ENCODE data around the gene NDC1. TPM values are rescaled to one million over a fixed set of nuclear protein-coding genes. Genes with fewer than 3 reads are reported as not detected.

NDC1 gene
- total RNA-seq, 1 donor from 2014 or later, result 20.6 TPM

DNA sequence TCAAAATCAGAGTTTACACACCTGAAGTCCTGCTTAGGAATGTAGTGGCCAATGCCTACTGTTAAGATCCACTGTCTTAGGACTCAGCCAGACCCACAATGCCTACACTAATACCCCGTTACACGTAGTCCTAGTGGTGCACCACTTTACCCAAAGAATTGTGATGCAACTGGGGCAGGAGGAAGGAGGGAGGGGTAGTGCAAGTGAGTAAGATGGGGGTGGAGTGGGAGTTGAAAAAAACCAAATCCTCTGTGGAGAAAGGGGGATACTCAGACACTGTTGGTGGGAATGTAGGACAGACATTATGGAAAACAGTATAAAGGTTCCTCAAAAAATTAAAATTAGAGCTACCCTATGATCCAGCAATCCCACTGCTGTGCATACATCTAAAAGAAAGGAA lies 118.6 kb downstream of the NDC1 start:
- Mint-ChIP-seq H3K36me3 (no peaks in the 10 kb centered on the region), H3K27ac (no peak overlapping the region), H3K4me3 (no peak overlapping the region), H3K27me3 (ENCODE audit: low read depth) (peaks cover 12% of the 10 kb centered on the region), H3K9me3 (no peaks in the 10 kb centered on the region), H3K4me1 (no peaks in the 10 kb centered on the region)
- no peak for DNase-seq (ENCODE audit: low spot score in 2 of 2, unreplicated experiment in 2 of 2)
- TF ChIP-seq, protein P1, sequence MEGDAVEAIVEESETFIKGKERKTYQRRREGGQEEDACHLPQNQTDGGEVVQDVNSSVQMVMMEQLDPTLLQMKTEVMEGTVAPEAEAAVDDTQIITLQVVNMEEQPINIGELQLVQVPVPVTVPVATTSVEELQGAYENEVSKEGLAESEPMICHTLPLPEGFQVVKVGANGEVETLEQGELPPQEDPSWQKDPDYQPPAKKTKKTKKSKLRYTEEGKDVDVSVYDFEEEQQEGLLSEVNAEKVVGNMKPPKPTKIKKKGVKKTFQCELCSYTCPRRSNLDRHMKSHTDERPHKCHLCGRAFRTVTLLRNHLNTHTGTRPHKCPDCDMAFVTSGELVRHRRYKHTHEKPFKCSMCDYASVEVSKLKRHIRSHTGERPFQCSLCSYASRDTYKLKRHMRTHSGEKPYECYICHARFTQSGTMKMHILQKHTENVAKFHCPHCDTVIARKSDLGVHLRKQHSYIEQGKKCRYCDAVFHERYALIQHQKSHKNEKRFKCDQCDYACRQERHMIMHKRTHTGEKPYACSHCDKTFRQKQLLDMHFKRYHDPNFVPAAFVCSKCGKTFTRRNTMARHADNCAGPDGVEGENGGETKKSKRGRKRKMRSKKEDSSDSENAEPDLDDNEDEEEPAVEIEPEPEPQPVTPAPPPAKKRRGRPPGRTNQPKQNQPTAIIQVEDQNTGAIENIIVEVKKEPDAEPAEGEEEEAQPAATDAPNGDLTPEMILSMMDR (IDR thresholded peaks at IDR 0.05; ENCODE audit: unreplicated experiment), result no peak

GRCh38 chr1:53718443-53718842 lies 119.7 kb downstream of the NDC1 start:
- no peak for DNase-seq (ENCODE audit: low spot score in 2 of 2, unreplicated experiment in 2 of 2)
- TF ChIP-seq, protein P1 (IDR thresholded peaks at IDR 0.05; ENCODE audit: unreplicated experiment), result no peak
- Mint-ChIP-seq H3K4me3 (no peak overlapping the region), H3K4me1 (no peaks in the 10 kb centered on the region), H3K9me3 (no peaks in the 10 kb centered on the region), H3K36me3 (no peaks in the 10 kb centered on the region), H3K27me3 (ENCODE audit: low read depth) (peaks cover 12% of the 10 kb centered on the region), H3K27ac (no peak overlapping the region)

- TF ChIP-seq, protein P1 (IDR thresholded peaks at IDR 0.05; ENCODE audit: unreplicated experiment), result no peak
- H3K4me1 Mint-ChIP-seq, result no peaks in the 10 kb centered on the region
- no peak overlapping the region for H3K4me3 Mint-ChIP-seq
- H3K36me3 Mint-ChIP-seq, result no peaks in the 10 kb centered on the region
- peaks cover 12% of the 10 kb centered on the region for H3K27me3 Mint-ChIP-seq (ENCODE audit: low read depth)
- H3K27ac Mint-ChIP-seq, result no peak overlapping the region
- H3K9me3 Mint-ChIP-seq, result peaks cover 3% of the 10 kb centered on the region
- no peak for DNase-seq (ENCODE audit: low spot score in 2 of 2, unreplicated experiment in 2 of 2)
These were observed 120.9 kb downstream of the NDC1 start for GRCh38 chr1:53717025-53717804.

- no peak overlapping the region for H3K27ac Mint-ChIP-seq
- H3K27me3 Mint-ChIP-seq (ENCODE audit: low read depth), result peaks cover 12% of the 10 kb centered on the region
- H3K4me1 Mint-ChIP-seq, result no peaks in the 10 kb centered on the region
- H3K4me3 Mint-ChIP-seq, result no peak overlapping the region
- DNase-seq (ENCODE audit: low spot score in 2 of 2, unreplicated experiment in 2 of 2), result no peak
- TF ChIP-seq, protein P1 (IDR thresholded peaks at IDR 0.05; ENCODE audit: unreplicated experiment), result no peak
- no peaks in the 10 kb centered on the region for H3K36me3 Mint-ChIP-seq
- H3K9me3 Mint-ChIP-seq, result peaks cover 3% of the 10 kb centered on the region
These were observed 121.9 kb downstream of the NDC1 start for GRCh38 chr1:53716150-53716549.

GRCh38 chr1:53715478-53715877 lies 122.6 kb downstream of the NDC1 start:
- no peak overlapping the region for H3K27ac Mint-ChIP-seq
- DNase-seq (ENCODE audit: low spot score in 2 of 2, unreplicated experiment in 2 of 2), result peak; percentile 32 to 55
- H3K9me3 Mint-ChIP-seq, result peaks cover 3% of the 10 kb centered on the region
- H3K27me3 Mint-ChIP-seq (ENCODE audit: low read depth), result peaks cover 12% of the 10 kb centered on the region
- H3K4me1 Mint-ChIP-seq, result no peaks in the 10 kb centered on the region
- TF ChIP-seq, protein P1 (IDR thresholded peaks at IDR 0.05; ENCODE audit: unreplicated experiment), result no peak
- H3K4me3 Mint-ChIP-seq, result no peak overlapping the region
- H3K36me3 Mint-ChIP-seq, result no peaks in the 10 kb centered on the region

Other genes starting within 250 kb of the NDC1 start
- 1.1 to 1.6 TPM (median 1.2 TPM) in 3 replicates for gene GLIS1, start 99.1 kb downstream of the NDC1 start, total RNA-seq
- 29.1 to 30.9 TPM (median 30.2 TPM) in 3 replicates for gene YIPF1, start 51.5 kb upstream of the NDC1 start, total RNA-seq
- gene DIO1, start 55.9 kb upstream of the NDC1 start, total RNA-seq, result not detected in 3 replicates
- gene IFT25, start 107.4 kb upstream of the NDC1 start, total RNA-seq, result 36.8 to 38.2 TPM (median 37.0 TPM) in 3 replicates
- gene LRRC42, start 108.1 kb upstream of the NDC1 start, total RNA-seq, result 42.1 to 43.4 TPM (median 43.2 TPM) in 3 replicates
- gene LDLRAD1, start 179.9 kb upstream of the NDC1 start, total RNA-seq, result not detected in 3 replicates
- gene TMEM59, start 214.9 kb upstream of the NDC1 start, total RNA-seq, result 211 to 225 TPM (median 223 TPM) in 3 replicates
- gene TCEANC2, start 215.3 kb upstream of the NDC1 start, total RNA-seq, result 6.8 to 9.2 TPM (median 7.8 TPM) in 3 replicates